Body of pancreas (tissue), 4 donors: ENCODE measurements around the gene KCNAB2. TPM values are rescaled to one million over a fixed set of nuclear protein-coding genes. Genes with fewer than 3 reads are reported as not detected.

Experiments used
- ATAC-seq: fragments of 150-250 bp; one replicate; pipeline ENCODE4 v1.9.1; 2016
- DNase-seq, 4 donors: peaks; one replicate each; pipeline ENCODE4 v3.0.0-alpha.2; 2019
- H3K27ac ChIP-seq, 4 donors: fragments of 200-600 bp; sonication (generic); 1 replicate in 3 of 4; 2 replicates in 1 of 4; pipeline versions ENCODE4 v1.5.1 to v1.6.1; 2016 to 2019; ENCODE audit warnings: mild to moderate bottlenecking in 1 of 4, mixed read lengths in 1 of 4, moderate library complexity in 1 of 4
- H3K27me3 ChIP-seq, 2 donors: fragments of 200-600 bp; sonication (generic); one replicate each; pipeline ENCODE4 v1.6.0; 2016; ENCODE audit warnings: mild to moderate bottlenecking in 1 of 2
- H3K36me3 ChIP-seq, 2 donors: fragments of 200-600 bp; sonication (generic); replicated peaks in 1 of 2; 2 replicates each; pipeline ENCODE4 v1.5.1; 2016; ENCODE audit warnings: low read depth in 2 of 2; ENCODE audit not compliant: insufficient read depth in 1 of 2
- H3K4me1 ChIP-seq: fragments of 200-600 bp; sonication (generic); one replicate; pipeline ENCODE4 v1.6.0; 2016
- H3K4me3 ChIP-seq, 2 donors: fragments of 200-600 bp; sonication (generic); 1 replicate in 1 of 2; 2 replicates in 1 of 2; pipeline ENCODE4 v1.5.1; 2016 to 2019
- H3K9me3 ChIP-seq, 3 donors: fragments of 200-600 bp; sonication (generic); 1 replicate in 2 of 3; 2 replicates in 1 of 3; pipeline ENCODE4 v1.5.1; 2016
- POLR2A ChIP-seq, 3 donors: fragments of 450-650 bp; IDR thresholded peaks; one replicate each; pipeline ENCODE4 v1.6.1; 2016; ENCODE audit warnings: antibody characterized with exemption in 3 of 3, mild to moderate bottlenecking in 2 of 3
- WGBS, 2 donors: methylation state at CpG; one replicate each; pipeline ENCODE4 v1.1.5; 2017; 5-methylcytosine and 5-hydroxymethylcytosine counted together
- intact Hi-C: fragments of 100-400 bp; cut with DNase I; formaldehyde crosslinking; loops from one replicate; pipeline ENCODE4 v1.15.1; 2023
- total RNA-seq, 2 donors: library from RNA; depleted of rRNA; stranded (reverse); fragments of >200 nt; gene quantifications; one replicate each; pipeline ENCODE4 v1.1.0, GENCODE V29; 2016
- TF ChIP-seq, protein P1 (sequence below), 7 experiments: fragments of 450-650 bp in 4 of 7; fragments of 200-600 bp in 3 of 7; sonication (generic) in 3 of 7; IDR thresholded peaks; one replicate each; pipeline ENCODE4 v1.5.1; 2016 to 2019; ENCODE audit warnings: antibody characterized with exemption in 7 of 7

The KCNAB2 gene
- total RNA-seq, 2 donors from 2014 or later = 4.6 to 7.0 TPM

DNA sequence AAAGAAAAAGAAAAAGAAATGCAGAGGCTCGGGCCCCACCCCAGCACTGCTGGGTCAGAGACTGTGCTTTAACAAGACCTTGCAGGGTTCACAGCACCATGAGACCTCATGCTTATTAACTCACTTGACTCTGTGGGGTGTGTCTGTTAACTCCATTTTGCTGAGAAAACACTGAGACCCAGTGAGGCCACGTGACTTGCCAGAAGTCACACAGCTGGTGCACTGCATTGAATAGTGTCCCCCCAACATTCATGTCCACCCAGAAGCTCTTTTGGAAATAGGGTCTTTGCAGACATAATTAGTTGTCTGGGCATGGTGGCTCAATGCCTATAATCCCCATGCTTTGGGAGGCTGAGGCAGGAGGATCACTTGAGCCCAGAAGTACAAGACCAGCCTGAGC lies 94.7 kb downstream of the KCNAB2 start:
- Histone ChIP-seq H3K27me3 (no peaks in the 10 kb centered on the region), H3K4me3 (no peak overlapping the region), H3K4me1 (no peaks in the 10 kb centered on the region), H3K9me3 (no peaks in the 10 kb centered on the region), H3K36me3 (no peaks in the 10 kb centered on the region), H3K27ac (no peak overlapping the region)
- no peak for TF ChIP-seq POLR2A (IDR thresholded peaks at IDR 0.05)
- TF ChIP-seq, protein P1, sequence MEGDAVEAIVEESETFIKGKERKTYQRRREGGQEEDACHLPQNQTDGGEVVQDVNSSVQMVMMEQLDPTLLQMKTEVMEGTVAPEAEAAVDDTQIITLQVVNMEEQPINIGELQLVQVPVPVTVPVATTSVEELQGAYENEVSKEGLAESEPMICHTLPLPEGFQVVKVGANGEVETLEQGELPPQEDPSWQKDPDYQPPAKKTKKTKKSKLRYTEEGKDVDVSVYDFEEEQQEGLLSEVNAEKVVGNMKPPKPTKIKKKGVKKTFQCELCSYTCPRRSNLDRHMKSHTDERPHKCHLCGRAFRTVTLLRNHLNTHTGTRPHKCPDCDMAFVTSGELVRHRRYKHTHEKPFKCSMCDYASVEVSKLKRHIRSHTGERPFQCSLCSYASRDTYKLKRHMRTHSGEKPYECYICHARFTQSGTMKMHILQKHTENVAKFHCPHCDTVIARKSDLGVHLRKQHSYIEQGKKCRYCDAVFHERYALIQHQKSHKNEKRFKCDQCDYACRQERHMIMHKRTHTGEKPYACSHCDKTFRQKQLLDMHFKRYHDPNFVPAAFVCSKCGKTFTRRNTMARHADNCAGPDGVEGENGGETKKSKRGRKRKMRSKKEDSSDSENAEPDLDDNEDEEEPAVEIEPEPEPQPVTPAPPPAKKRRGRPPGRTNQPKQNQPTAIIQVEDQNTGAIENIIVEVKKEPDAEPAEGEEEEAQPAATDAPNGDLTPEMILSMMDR (IDR thresholded peaks at IDR 0.05) = no peak
- intact Hi-C loops = no loop called here
- DNase-seq (no peak), ATAC-seq (no peak)
- WGBS, 2 donors = 63 to 78% methylated on average over 2 of the region's 2 CpGs

DNA sequence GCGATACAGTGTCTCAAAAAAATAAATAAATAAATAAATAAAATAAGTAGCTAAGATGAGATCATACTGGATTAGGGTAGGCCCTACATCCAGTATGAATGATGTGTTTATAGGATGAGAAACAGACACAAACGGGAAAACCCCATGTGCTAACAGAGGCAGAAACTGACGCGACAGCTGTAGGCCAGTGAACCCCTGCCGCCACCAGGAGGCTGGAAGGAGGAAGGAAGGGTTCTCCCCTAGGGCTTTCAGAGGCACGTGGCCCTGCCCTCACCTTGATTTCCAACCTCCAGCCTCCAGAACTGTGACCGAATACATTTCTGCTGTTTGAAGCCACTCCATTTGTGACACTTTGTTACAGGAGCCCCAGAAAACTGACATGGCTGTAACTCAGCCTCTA lies 95.9 kb downstream of the KCNAB2 start:
- DNase-seq (no peak), ATAC-seq (no peak)
- Histone ChIP-seq H3K9me3 (no peaks in the 10 kb centered on the region), H3K27me3 (no peaks in the 10 kb centered on the region), H3K36me3 (no peaks in the 10 kb centered on the region), H3K4me1 (no peaks in the 10 kb centered on the region), H3K27ac (no peak overlapping the region), H3K4me3 (no peak overlapping the region)
- intact Hi-C loops = no loop called here
- TF ChIP-seq, protein P1 (IDR thresholded peaks at IDR 0.05) = no peak
- no peak for TF ChIP-seq POLR2A (IDR thresholded peaks at IDR 0.05)
- 33 to 45% methylated on average over 7 of the region's 7 CpGs for WGBS, 2 donors

GRCh38 chr1:6142036-6142621 lies 96.4 kb downstream of the KCNAB2 start:
- DNase-seq (no peak), ATAC-seq (no peak)
- no peaks in the 10 kb centered on the region for H3K9me3 ChIP-seq
- no peak overlapping the region for H3K27ac ChIP-seq
- no peak overlapping the region for H3K4me3 ChIP-seq
- H3K4me1 ChIP-seq = no peaks in the 10 kb centered on the region
- 82 to 84% methylated on average over 28 to 33 of the region's 33 CpGs for WGBS, 2 donors
- intact Hi-C loops = no loop called here
- no peak for TF ChIP-seq POLR2A (IDR thresholded peaks at IDR 0.05)
- TF ChIP-seq, protein P1 (IDR thresholded peaks at IDR 0.05) = no peak
- no peaks in the 10 kb centered on the region for H3K36me3 ChIP-seq
- no peaks in the 10 kb centered on the region for H3K27me3 ChIP-seq

DNA sequence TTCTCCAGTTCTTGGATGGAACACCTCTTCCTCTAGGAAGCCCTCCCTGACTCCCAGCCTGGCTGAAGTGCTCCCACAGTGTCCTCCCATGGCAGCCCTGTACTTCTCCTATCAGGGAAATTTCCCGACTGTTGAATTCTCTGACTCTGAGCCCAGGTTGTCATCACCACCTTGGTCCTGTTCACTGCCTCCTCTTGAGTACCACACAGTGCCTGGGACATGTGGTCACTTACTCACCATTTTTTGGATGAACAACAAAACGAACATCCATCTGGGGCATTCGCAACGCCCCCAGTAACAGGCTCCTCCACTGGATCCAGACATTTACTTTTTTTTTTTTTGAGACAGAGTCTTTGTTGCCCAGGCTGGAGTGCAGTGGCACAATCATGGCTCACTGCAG lies 97.0 kb downstream of the KCNAB2 start:
- Histone ChIP-seq H3K27ac (no peak overlapping the region), H3K4me1 (no peaks in the 10 kb centered on the region), H3K36me3 (no peaks in the 10 kb centered on the region), H3K27me3 (peaks cover 0 to under 1% of the 10 kb centered on the region in 2 donors), H3K4me3 (no peak overlapping the region), H3K9me3 (no peaks in the 10 kb centered on the region)
- 60 to 66% methylated on average over 4 of the region's 4 CpGs for WGBS, 2 donors
- no peak for TF ChIP-seq POLR2A (IDR thresholded peaks at IDR 0.05)
- TF ChIP-seq, protein P1 (IDR thresholded peaks at IDR 0.05) = no peak
- DNase-seq (no peak), ATAC-seq (no peak)
- intact Hi-C loops = no loop called here

- 67 to 80% methylated on average over 1 to 2 of the region's 4 CpGs for WGBS, 2 donors
- Histone ChIP-seq H3K4me1 (no peaks in the 10 kb centered on the region), H3K9me3 (no peaks in the 10 kb centered on the region), H3K4me3 (no peak overlapping the region), H3K27me3 (peaks cover 0 to 4% of the 10 kb centered on the region in 2 donors), H3K36me3 (no peaks in the 10 kb centered on the region), H3K27ac (no peak overlapping the region)
- intact Hi-C loops = no loop called here
- ATAC-seq = no peak
- no peak for DNase-seq
- TF ChIP-seq, protein P1 (IDR thresholded peaks at IDR 0.05) = no peak
- TF ChIP-seq POLR2A (IDR thresholded peaks at IDR 0.05) = no peak
These were observed 97.7 kb downstream of the KCNAB2 start for GRCh38 chr1:6143395-6143794.
